DOHH2 (cell line): ENCODE measurements around the gene BLOC1S2.

ENCODE experiments used
- H3F3A ChIP-seq: fragments of 200-600 bp; sonication (generic), shearing (Covaris generic); 2 replicates; pipeline ENCODE4 v1.6.0; 2016; ENCODE audit warnings: antibody characterized with exemption, mild to moderate bottlenecking; ENCODE audit not compliant: control insufficient read depth, insufficient read depth
- H3K27ac ChIP-seq: fragments of 200-600 bp; sonication (generic); 2 replicates; pipeline ENCODE4 v1.5.1; 2014; ENCODE audit warnings: low read depth, mild to moderate bottlenecking, low read length, moderate library complexity
- H3K27me3 ChIP-seq: fragments of 200-600 bp; sonication (generic); 2 replicates; pipeline ENCODE4 v1.6.1; 2014; ENCODE audit warnings: mild to moderate bottlenecking, low read length, mixed read lengths; ENCODE audit not compliant: control insufficient read depth
- H3K36me3 ChIP-seq: fragments of 200-600 bp; sonication (generic); 2 replicates; pipeline ENCODE4 v1.6.1; 2014; ENCODE audit warnings: mild to moderate bottlenecking, low read length, moderate library complexity, mixed read lengths; ENCODE audit not compliant: control insufficient read depth
- H3K4me1 ChIP-seq: fragments of 200-600 bp; sonication (generic); 2 replicates; pipeline ENCODE4 v1.6.1; 2014; ENCODE audit warnings: mild to moderate bottlenecking, low read length, mixed read lengths; ENCODE audit not compliant: control insufficient read depth
- H3K4me2 ChIP-seq: fragments of 200-600 bp; sonication (generic); 2 replicates; pipeline ENCODE4 v1.6.0; 2014; ENCODE audit warnings: mild to moderate bottlenecking, low read length, moderate library complexity
- H3K4me3 ChIP-seq: fragments of 200-600 bp; sonication (generic); 2 replicates; pipeline ENCODE4 v1.5.1; 2014; ENCODE audit warnings: mild to moderate bottlenecking, low read length, mixed read lengths
- H3K79me2 ChIP-seq: fragments of 200-600 bp; sonication (generic); 2 replicates; pipeline ENCODE4 v1.6.1; 2014; ENCODE audit warnings: mild to moderate bottlenecking, low read length, mixed read lengths; ENCODE audit not compliant: control insufficient read depth
- H3K9me2 ChIP-seq: fragments of 200-600 bp; sonication (generic); replicated peaks from 2 replicates; pipeline ENCODE4 v1.6.1; 2014; ENCODE audit warnings: mild to moderate bottlenecking, low read length, mixed read lengths; ENCODE audit not compliant: control insufficient read depth
- H3K9me3 ChIP-seq: fragments of 200-600 bp; sonication (generic); 2 replicates; pipeline ENCODE4 v1.6.1; 2014; ENCODE audit warnings: antibody characterized with exemption, low read length, mixed read lengths; ENCODE audit not compliant: control insufficient read depth, insufficient read depth
- H4K20me1 ChIP-seq: fragments of 200-600 bp; sonication (generic); 2 replicates; pipeline ENCODE4 v1.6.0; 2014; ENCODE audit warnings: low read depth, mild to moderate bottlenecking, antibody characterized with exemption, low read length, moderate library complexity; ENCODE audit not compliant: control insufficient read depth, insufficient read depth
- EZH2phosphoT487 ChIP-seq: fragments of 200-600 bp; sonication (generic); IDR thresholded peaks from 2 replicates; pipeline ENCODE4 v1.6.1; 2017; ENCODE audit warnings: borderline replicate concordance, mild to moderate bottlenecking, antibody characterized with exemption, low read length, moderate library complexity, mixed read lengths
- TF ChIP-seq, protein P1 (sequence below): fragments of 200-600 bp; sonication (generic); IDR thresholded peaks from one replicate; pipeline ENCODE4 v1.5.1; 2014; ENCODE audit warnings: antibody characterized with exemption, mild to moderate bottlenecking, low read depth, low read length; ENCODE audit not compliant: poor library complexity, severe bottlenecking

The BLOC1S2 gene

GRCh38 chr10:100253041-100253440 is 33.4 kb downstream of the BLOC1S2 start:
- H4K20me1 ChIP-seq = no peaks in the 10 kb centered on the region
- H3K79me2 ChIP-seq = no peaks in the 10 kb centered on the region
- H3K9me3 ChIP-seq = no peaks in the 10 kb centered on the region
- no peak for TF ChIP-seq EZH2phosphoT487
- TF ChIP-seq, protein P1, sequence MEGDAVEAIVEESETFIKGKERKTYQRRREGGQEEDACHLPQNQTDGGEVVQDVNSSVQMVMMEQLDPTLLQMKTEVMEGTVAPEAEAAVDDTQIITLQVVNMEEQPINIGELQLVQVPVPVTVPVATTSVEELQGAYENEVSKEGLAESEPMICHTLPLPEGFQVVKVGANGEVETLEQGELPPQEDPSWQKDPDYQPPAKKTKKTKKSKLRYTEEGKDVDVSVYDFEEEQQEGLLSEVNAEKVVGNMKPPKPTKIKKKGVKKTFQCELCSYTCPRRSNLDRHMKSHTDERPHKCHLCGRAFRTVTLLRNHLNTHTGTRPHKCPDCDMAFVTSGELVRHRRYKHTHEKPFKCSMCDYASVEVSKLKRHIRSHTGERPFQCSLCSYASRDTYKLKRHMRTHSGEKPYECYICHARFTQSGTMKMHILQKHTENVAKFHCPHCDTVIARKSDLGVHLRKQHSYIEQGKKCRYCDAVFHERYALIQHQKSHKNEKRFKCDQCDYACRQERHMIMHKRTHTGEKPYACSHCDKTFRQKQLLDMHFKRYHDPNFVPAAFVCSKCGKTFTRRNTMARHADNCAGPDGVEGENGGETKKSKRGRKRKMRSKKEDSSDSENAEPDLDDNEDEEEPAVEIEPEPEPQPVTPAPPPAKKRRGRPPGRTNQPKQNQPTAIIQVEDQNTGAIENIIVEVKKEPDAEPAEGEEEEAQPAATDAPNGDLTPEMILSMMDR = no peak
- no peak overlapping the region for H3K4me2 ChIP-seq
- no peak overlapping the region for H3K4me3 ChIP-seq
- H3K36me3 ChIP-seq = peaks cover 76% of the 10 kb centered on the region
- no peaks in the 10 kb centered on the region for H3F3A ChIP-seq
- no peak overlapping the region for H3K27ac ChIP-seq
- no peaks in the 10 kb centered on the region for H3K9me2 ChIP-seq
- no peaks in the 10 kb centered on the region for H3K4me1 ChIP-seq
- no peaks in the 10 kb centered on the region for H3K27me3 ChIP-seq

DNA sequence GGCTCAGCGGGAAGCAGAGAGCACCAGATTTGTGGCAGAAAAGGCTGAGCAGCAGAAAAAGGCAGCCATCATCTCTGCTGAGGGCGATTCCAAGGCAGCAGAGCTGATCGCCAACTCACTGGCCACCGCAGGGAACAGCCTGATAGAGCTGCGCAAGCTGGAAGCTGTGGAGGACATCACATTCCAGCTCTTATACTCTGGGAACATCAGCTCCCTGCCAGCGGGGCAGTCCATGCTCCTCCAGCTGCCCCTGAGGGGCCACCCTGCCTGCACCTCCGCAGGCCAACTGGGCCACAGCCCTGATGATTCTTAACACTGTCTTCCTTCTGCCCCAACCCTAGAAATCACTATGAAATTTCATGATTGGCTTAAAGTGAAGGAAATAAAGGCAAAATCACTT is 37.7 kb downstream of the BLOC1S2 start:
- no peak overlapping the region for H3K27ac ChIP-seq
- TF ChIP-seq, protein P1 = no peak
- TF ChIP-seq EZH2phosphoT487 = no peak
- no peak overlapping the region for H3K4me3 ChIP-seq
- H3K4me2 ChIP-seq = no peak overlapping the region
- H3K27me3 ChIP-seq = no peaks in the 10 kb centered on the region
- no peaks in the 10 kb centered on the region for H3F3A ChIP-seq
- no peaks in the 10 kb centered on the region for H4K20me1 ChIP-seq
- peaks cover 74% of the 10 kb centered on the region for H3K36me3 ChIP-seq
- H3K4me1 ChIP-seq = no peaks in the 10 kb centered on the region
- H3K9me3 ChIP-seq = no peaks in the 10 kb centered on the region
- no peaks in the 10 kb centered on the region for H3K9me2 ChIP-seq
- H3K79me2 ChIP-seq = no peaks in the 10 kb centered on the region

DNA sequence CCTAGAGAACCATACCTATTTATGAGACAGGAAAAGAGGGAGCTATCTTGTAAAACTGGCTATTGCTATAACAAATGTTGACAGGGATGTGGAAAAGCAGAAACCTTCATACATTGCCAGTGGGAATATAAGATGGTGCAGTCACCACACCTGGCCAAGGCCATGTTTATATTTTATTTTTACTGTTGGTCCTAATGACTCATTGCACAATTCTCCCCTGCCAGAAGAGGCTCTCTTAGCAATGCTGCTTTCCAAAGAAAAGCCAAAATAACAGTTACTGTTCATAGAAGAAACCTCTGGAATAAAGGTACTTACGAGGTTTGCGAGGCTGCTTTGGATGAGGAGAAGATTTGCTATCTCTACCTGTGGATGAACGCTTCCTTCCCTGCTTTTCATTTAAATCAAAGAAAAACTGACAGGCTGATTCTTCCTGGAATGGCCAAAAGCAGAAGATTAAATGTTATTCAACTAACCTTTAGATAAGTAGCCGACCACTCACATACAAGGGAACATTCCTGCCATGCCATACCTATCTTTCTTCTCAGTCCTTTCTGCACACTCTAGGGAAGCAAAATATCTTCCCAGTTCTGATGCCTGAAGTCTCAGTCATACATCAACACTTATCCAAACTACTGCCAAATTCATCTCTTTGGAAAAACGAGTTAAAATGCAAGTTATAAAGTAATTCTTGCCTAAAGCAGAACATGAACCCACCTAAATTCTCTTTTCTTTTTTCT is 40.8 kb downstream of the BLOC1S2 start:
- no peak overlapping the region for H3K4me3 ChIP-seq
- peaks cover 76% of the 10 kb centered on the region for H3K36me3 ChIP-seq
- no peaks in the 10 kb centered on the region for H3F3A ChIP-seq
- no peaks in the 10 kb centered on the region for H3K27me3 ChIP-seq
- no peaks in the 10 kb centered on the region for H3K9me3 ChIP-seq
- H3K9me2 ChIP-seq = no peaks in the 10 kb centered on the region
- H3K79me2 ChIP-seq = no peaks in the 10 kb centered on the region
- no peak overlapping the region for H3K4me2 ChIP-seq
- no peak overlapping the region for H3K27ac ChIP-seq
- H3K4me1 ChIP-seq = no peaks in the 10 kb centered on the region
- no peaks in the 10 kb centered on the region for H4K20me1 ChIP-seq
- TF ChIP-seq, protein P1 = no peak
- TF ChIP-seq EZH2phosphoT487 = no peak
